Suprapubic skin (tissue), 4 donors: ENCODE measurements around the gene CPT1A.

Experiments
- CTCF ChIP-seq, 2 donors: fragments of 200-600 bp in 1 of 2; fragments of 450-650 bp in 1 of 2; sonication (generic) in 1 of 2; IDR thresholded peaks; one replicate each; pipeline ENCODE4 v1.5.1; 2016 to 2019; ENCODE audit warnings: antibody characterized with exemption in 2 of 2, mild to moderate bottlenecking in 1 of 2, moderate library complexity in 1 of 2
- EP300 ChIP-seq: sonication (generic); formaldehyde crosslinking; IDR thresholded peaks from one replicate; pipeline ENCODE4 v1.6.1; 2017; ENCODE audit warnings: antibody characterized with exemption
- POLR2A ChIP-seq, 2 donors: fragments of 450-650 bp; IDR thresholded peaks; one replicate each; pipeline ENCODE4 v1.6.1; 2017; ENCODE audit warnings: antibody characterized with exemption in 2 of 2, mild to moderate bottlenecking in 2 of 2, moderate library complexity in 2 of 2
- POLR2AphosphoS5 ChIP-seq, 3 donors: sonication (generic); formaldehyde crosslinking; IDR thresholded peaks; one replicate each; pipeline ENCODE4 v1.6.1; 2017; ENCODE audit warnings: antibody characterized with exemption in 3 of 3

DNA sequence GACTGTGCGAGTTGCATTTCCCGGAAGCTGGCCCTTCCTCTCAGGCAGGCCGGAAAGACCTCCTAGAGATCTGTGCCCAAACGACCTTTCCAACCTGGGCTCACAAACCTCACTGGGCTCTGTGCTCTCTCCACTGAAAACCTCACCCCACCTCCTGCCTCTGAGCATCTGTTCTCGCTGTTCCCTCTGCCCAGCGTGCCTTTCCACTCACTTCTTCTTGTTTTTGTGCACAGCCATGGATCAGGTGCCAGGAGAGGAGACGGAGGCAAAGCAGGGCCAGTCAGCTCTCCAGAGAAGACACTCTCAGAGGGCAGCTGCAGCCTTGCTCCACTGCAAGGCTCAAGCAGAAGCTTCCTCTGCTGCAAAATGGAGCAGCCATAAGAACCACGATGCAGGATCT, 10.9 kb upstream of the CPT1A start:
- TF ChIP-seq CTCF (IDR thresholded peaks at IDR 0.05) (no peak), POLR2AphosphoS5 (IDR thresholded peaks at IDR 0.05) (no peak), POLR2A (IDR thresholded peaks at IDR 0.05) (no peak), EP300 (no peak)
